Ovary (tissue), 3 donors: ENCODE results near the gene FAP.

Experiments
- POLR2A ChIP-seq: fragments of 450-650 bp; IDR thresholded peaks from one replicate; pipeline ENCODE4 v1.6.1; 2017; ENCODE audit warnings: antibody characterized with exemption, mild to moderate bottlenecking, moderate library complexity
- TF ChIP-seq, protein P1 (sequence below), 3 donors: fragments of 450-650 bp in 2 of 3; fragments of 200-600 bp in 1 of 3; IDR thresholded peaks; one replicate each; pipeline versions ENCODE4 v1.5.1 to v1.8.0; 2016 to 2022; ENCODE audit warnings: antibody characterized with exemption in 3 of 3, mild to moderate bottlenecking in 1 of 3
- donor health status: DM: no; HTN: no; CAD: no.

DNA sequence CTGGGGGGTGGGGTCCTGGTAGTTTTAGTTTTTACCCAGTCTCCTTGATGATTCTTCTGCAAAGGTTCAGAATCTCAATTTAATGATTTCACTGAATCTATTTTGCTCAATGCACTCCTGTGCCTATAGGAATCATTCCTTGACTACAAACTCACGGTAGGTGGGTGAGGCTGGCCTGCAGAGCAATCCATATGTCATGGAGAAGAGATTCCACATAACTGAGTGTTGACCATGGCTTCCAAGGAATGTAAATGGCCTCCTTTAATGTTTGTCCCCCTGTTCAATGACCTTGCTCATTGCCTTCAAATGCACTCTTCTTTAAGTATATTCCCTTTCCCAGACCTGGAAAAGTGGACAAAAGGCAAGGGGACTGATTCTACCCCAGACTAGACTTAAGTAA, 12.5 kb downstream of the FAP start:
- TF ChIP-seq, protein P1, sequence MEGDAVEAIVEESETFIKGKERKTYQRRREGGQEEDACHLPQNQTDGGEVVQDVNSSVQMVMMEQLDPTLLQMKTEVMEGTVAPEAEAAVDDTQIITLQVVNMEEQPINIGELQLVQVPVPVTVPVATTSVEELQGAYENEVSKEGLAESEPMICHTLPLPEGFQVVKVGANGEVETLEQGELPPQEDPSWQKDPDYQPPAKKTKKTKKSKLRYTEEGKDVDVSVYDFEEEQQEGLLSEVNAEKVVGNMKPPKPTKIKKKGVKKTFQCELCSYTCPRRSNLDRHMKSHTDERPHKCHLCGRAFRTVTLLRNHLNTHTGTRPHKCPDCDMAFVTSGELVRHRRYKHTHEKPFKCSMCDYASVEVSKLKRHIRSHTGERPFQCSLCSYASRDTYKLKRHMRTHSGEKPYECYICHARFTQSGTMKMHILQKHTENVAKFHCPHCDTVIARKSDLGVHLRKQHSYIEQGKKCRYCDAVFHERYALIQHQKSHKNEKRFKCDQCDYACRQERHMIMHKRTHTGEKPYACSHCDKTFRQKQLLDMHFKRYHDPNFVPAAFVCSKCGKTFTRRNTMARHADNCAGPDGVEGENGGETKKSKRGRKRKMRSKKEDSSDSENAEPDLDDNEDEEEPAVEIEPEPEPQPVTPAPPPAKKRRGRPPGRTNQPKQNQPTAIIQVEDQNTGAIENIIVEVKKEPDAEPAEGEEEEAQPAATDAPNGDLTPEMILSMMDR (IDR thresholded peaks at IDR 0.05), result no peak
- no peak for TF ChIP-seq POLR2A
